ENCODE measurements around the gene TRIM74. TPM values are rescaled to one million over a fixed set of nuclear protein-coding genes. Genes with fewer than 3 reads are reported as not detected.
"Not testable (repeated sequence)": the region's sequence is repeated elsewhere in the genome, so short reads cannot be mapped to it uniquely, and the experiment has no call there.

Gene TRIM74
- total RNA-seq, 1 experiment from 2014 or later: 0.39 TPM

DNA sequence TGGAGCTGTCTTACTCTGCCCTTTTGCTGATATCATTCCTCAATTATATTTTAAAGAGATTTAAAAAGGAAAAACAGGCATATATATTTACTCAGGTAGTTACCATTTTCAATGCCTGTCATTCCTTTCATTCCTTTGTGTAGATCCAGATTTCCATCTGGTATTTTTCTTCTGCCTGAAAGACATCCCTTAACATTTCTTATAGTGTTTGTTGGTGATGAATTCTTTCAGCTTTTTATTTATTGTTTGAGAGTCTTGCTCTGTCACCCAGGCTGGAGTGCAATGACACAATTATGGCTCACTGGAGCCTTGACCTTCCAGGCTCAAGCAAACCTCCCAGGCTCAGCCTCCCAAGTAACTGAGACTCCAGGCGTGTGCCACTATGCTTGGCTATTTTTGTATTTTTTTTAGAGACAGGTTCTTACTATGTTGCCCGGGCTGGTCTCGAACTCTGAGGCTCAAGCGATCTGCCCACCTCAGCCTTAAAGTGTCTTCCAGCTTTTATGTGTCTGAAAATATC lies 50.0 kb downstream of the TRIM74 start:
- ChIA-PET POLR2A (no interaction called here), CTCF (no interaction called here)
- Mint-ChIP-seq H3K36me3 (ENCODE audit: insufficient read depth, unreplicated experiment) (peaks cover 52% of the 10 kb centered on the region), H3K27ac (ENCODE audit: unreplicated experiment) (no peak overlapping the region), H3K27me3 (ENCODE audit: insufficient read depth, unreplicated experiment) (no peaks in the 10 kb centered on the region), H3K4me3 (ENCODE audit: unreplicated experiment) (no peak overlapping the region), H3K9me3 (ENCODE audit: unreplicated experiment) (no peaks in the 10 kb centered on the region), H3K4me1 (ENCODE audit: low read depth, unreplicated experiment) (peaks cover 31% of the 10 kb centered on the region)
- H3K9me3 ChIP-seq: no peaks in the 10 kb centered on the region
- no TSS peak for BruUV-seq (replicated peaks)
- TF ChIP-seq, protein P1, sequence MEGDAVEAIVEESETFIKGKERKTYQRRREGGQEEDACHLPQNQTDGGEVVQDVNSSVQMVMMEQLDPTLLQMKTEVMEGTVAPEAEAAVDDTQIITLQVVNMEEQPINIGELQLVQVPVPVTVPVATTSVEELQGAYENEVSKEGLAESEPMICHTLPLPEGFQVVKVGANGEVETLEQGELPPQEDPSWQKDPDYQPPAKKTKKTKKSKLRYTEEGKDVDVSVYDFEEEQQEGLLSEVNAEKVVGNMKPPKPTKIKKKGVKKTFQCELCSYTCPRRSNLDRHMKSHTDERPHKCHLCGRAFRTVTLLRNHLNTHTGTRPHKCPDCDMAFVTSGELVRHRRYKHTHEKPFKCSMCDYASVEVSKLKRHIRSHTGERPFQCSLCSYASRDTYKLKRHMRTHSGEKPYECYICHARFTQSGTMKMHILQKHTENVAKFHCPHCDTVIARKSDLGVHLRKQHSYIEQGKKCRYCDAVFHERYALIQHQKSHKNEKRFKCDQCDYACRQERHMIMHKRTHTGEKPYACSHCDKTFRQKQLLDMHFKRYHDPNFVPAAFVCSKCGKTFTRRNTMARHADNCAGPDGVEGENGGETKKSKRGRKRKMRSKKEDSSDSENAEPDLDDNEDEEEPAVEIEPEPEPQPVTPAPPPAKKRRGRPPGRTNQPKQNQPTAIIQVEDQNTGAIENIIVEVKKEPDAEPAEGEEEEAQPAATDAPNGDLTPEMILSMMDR (IDR thresholded peaks at IDR 0.05; ENCODE audit: insufficient read depth in 1 of 2, low read depth in 1 of 2, low read length in 1 of 2, severe bottlenecking in 1 of 2, unreplicated experiment in 1 of 2): no peak
- no peak overlapping the region for H3K4me3 ChIP-seq (ENCODE audit: low read depth, low read length)
- intact Hi-C loops (cut with micrococcal nuclease; ENCODE audit: unreplicated experiment): no loop called here
- peaks cover 26% of the 10 kb centered on the region for H3K4me1 ChIP-seq
- no peaks in the 10 kb centered on the region for H3K27me3 ChIP-seq (replicated peaks; ENCODE audit: control insufficient read depth, insufficient read depth, low read length)
- DNase-seq: no peak
- H3K36me3 ChIP-seq (ENCODE audit: control insufficient read depth, insufficient read depth, low read length): no peaks in the 10 kb centered on the region

DNA sequence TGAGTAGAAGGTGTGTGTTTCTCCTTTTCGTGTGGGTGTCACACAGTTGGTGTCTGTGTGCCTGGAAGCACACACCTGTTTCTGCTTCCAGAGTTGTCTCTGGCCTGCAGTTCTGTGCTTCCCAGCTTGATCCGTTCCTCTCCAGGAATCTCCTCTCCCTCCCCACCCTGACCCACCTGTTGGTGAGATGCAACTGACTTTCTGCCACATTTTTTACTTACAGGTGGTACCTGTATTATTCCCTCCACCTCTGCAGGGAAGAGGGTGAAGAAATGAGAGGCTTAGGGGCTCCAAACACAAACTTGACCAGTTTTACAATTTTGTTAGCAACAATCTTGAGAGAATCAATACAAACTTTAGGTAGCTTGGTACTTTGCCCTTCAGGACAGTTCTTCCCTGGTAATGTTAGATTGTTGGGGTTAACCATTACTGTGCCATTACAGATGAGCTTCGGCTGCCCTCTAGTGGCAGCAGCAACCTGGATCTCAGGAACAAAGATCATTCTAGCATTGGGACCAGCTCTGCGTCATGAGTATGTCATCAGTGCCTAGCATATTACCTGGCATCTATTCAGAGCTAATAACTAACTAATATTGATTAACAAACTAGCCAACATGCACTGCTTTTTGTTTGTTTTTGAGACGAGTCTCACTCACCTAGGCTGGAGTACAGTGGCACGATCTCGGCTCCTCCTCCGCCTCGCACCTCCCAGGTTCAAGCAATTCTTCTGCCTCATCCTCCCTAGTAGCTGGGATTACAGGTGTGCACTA lies 54.3 kb downstream of the TRIM74 start:
- BruUV-seq (replicated peaks); H3K27ac Mint-ChIP-seq (ENCODE audit: unreplicated experiment); H3K9me3 Mint-ChIP-seq (ENCODE audit: unreplicated experiment); H3K9me3 ChIP-seq; H3K4me3 ChIP-seq (ENCODE audit: low read depth, low read length); POLR2A ChIA-PET; H3K36me3 ChIP-seq (ENCODE audit: control insufficient read depth, insufficient read depth, low read length); H3K27me3 Mint-ChIP-seq (ENCODE audit: insufficient read depth, unreplicated experiment); H3K4me3 Mint-ChIP-seq (ENCODE audit: unreplicated experiment); H3K27me3 ChIP-seq (replicated peaks; ENCODE audit: control insufficient read depth, insufficient read depth, low read length): not testable (repeated sequence)
- peaks cover 26% of the 10 kb centered on the region for H3K4me1 ChIP-seq
- CTCF ChIA-PET: interaction anchor here (0.5 to 0.9 kb wide), 2 partner anchors 86 to 87 kb away, joined by 3 to 5 read pairs; partner anchors contain the start of gene TYW1B
- peaks cover 47% of the 10 kb centered on the region for H3K36me3 Mint-ChIP-seq (ENCODE audit: insufficient read depth, unreplicated experiment)
- intact Hi-C loops (cut with micrococcal nuclease; ENCODE audit: unreplicated experiment): loop anchor here (1.0 kb wide), 1 partner anchor 85 kb away; no protein-coding TSS in a partner anchor
- TF ChIP-seq, protein P1 (IDR thresholded peaks at IDR 0.05; ENCODE audit: insufficient read depth in 1 of 2, low read depth in 1 of 2, low read length in 1 of 2, severe bottlenecking in 1 of 2, unreplicated experiment in 1 of 2): peak; percentile 59 to 62
- peaks cover 42% of the 10 kb centered on the region for H3K4me1 Mint-ChIP-seq (ENCODE audit: low read depth, unreplicated experiment)
- DNase-seq: peak; percentile 54 to 67

DNA sequence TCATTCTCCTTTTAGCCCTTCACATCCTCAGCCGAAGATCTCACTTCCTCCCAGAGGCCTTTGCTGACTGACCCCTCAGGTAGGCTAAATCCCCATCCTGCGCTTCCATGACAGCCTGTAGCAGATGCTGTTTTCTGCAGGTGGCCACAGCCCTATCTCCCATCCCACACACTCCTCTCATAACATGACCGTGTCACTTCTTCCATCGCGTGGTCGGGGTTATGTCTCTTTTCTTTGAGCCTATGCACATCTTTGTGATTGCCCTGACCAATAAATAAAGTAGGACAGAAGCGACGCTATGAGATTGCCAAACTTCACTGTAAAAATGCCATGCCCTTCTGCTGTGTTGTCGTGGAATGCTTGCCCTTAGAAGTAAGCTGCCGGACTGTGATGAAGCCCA lies 55.5 kb downstream of the TRIM74 start:
- H3K4me3 Mint-ChIP-seq (ENCODE audit: unreplicated experiment); H3K4me3 ChIP-seq (ENCODE audit: low read depth, low read length); H3K36me3 ChIP-seq (ENCODE audit: control insufficient read depth, insufficient read depth, low read length); BruUV-seq (replicated peaks); H3K27me3 Mint-ChIP-seq (ENCODE audit: insufficient read depth, unreplicated experiment); POLR2A ChIA-PET; H3K9me3 ChIP-seq; DNase-seq; H3K9me3 Mint-ChIP-seq (ENCODE audit: unreplicated experiment); H3K27me3 ChIP-seq (replicated peaks; ENCODE audit: control insufficient read depth, insufficient read depth, low read length); CTCF ChIA-PET; intact Hi-C loops (cut with micrococcal nuclease; ENCODE audit: unreplicated experiment): not testable (repeated sequence)
- H3K27ac Mint-ChIP-seq (ENCODE audit: unreplicated experiment): peak overlapping the region; percentile 37
- H3K36me3 Mint-ChIP-seq (ENCODE audit: insufficient read depth, unreplicated experiment): peaks cover 46% of the 10 kb centered on the region
- peaks cover 19% of the 10 kb centered on the region for H3K4me1 ChIP-seq
- H3K4me1 Mint-ChIP-seq (ENCODE audit: low read depth, unreplicated experiment): peaks cover 32% of the 10 kb centered on the region

DNA sequence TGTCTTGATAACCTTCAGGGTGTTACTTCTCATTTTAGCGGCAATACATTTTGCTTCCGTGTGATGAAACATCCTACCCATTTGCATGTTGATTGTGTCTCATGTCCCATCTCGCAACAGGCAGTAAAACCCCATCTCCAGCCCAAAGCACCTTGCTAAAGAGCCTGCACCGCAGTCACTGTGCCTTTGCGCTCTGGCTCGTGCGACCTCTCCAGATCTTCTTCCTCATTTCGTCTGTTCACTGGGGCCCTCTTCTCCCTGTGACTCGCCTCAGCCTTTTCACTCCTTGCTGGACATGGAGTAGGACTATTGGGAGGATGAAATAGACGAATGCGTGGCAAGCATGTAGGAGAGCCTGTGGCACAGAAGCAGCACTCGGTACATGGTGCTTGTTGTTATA lies 57.9 kb downstream of the TRIM74 start:
- H3K4me3 Mint-ChIP-seq (ENCODE audit: unreplicated experiment); POLR2A ChIA-PET; H3K27ac Mint-ChIP-seq (ENCODE audit: unreplicated experiment); intact Hi-C loops (cut with micrococcal nuclease; ENCODE audit: unreplicated experiment); DNase-seq; H3K4me1 ChIP-seq; H3K4me3 ChIP-seq (ENCODE audit: low read depth, low read length); H3K9me3 Mint-ChIP-seq (ENCODE audit: unreplicated experiment); H3K36me3 ChIP-seq (ENCODE audit: control insufficient read depth, insufficient read depth, low read length); BruUV-seq (replicated peaks); H3K9me3 ChIP-seq; H3K27me3 Mint-ChIP-seq (ENCODE audit: insufficient read depth, unreplicated experiment); H3K27me3 ChIP-seq (replicated peaks; ENCODE audit: control insufficient read depth, insufficient read depth, low read length); CTCF ChIA-PET: not testable (repeated sequence)
- H3K36me3 Mint-ChIP-seq (ENCODE audit: insufficient read depth, unreplicated experiment): peaks cover 52% of the 10 kb centered on the region
- H3K4me1 Mint-ChIP-seq (ENCODE audit: low read depth, unreplicated experiment): peaks cover 12% of the 10 kb centered on the region

Data from Caco-2 (cell line).